LNCaP clone FGC (cell line): Measurements from ENCODE around the gene ZNF350.

Experiments used
- DNase-seq: peaks from one replicate; pipeline ENCODE4 v3.0.0-alpha.2; 2011; ENCODE audit warnings: low read depth
- H3K4me3 ChIP-seq: 2 replicates; pipeline ENCODE4 v1.5.1; 2011; ENCODE audit warnings: mild to moderate bottlenecking, low read depth, low read length, control low read depth
- TF ChIP-seq, protein P1 (sequence below): IDR thresholded peaks from 2 replicates; pipeline ENCODE4 v1.5.1; 2012; ENCODE audit warnings: mild to moderate bottlenecking; ENCODE audit not compliant: control insufficient read depth, insufficient read depth; ENCODE audit errors: extremely low read depth

Gene ZNF350

DNA sequence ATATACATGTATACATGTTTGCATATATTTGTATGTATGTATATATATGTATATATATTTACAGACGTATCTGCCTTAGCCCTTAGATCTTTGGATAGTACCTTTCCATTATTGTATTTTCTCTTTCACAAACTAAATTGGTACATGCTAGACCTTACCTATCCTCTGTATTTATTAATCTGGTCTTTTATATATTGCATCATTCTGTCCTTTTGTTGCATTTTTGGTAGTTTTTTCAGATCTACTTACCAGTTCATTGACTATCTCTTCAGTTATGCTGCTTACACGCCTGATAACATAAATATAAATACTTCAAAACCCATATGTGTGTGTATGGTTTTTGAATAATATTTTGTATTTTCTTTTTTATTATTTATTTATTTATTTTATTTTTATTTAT is 47.7 kb downstream of the ZNF350 start:
- TF ChIP-seq, protein P1, sequence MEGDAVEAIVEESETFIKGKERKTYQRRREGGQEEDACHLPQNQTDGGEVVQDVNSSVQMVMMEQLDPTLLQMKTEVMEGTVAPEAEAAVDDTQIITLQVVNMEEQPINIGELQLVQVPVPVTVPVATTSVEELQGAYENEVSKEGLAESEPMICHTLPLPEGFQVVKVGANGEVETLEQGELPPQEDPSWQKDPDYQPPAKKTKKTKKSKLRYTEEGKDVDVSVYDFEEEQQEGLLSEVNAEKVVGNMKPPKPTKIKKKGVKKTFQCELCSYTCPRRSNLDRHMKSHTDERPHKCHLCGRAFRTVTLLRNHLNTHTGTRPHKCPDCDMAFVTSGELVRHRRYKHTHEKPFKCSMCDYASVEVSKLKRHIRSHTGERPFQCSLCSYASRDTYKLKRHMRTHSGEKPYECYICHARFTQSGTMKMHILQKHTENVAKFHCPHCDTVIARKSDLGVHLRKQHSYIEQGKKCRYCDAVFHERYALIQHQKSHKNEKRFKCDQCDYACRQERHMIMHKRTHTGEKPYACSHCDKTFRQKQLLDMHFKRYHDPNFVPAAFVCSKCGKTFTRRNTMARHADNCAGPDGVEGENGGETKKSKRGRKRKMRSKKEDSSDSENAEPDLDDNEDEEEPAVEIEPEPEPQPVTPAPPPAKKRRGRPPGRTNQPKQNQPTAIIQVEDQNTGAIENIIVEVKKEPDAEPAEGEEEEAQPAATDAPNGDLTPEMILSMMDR: no peak
- H3K4me3 ChIP-seq: no peak overlapping the region
- DNase-seq: no peak

DNA sequence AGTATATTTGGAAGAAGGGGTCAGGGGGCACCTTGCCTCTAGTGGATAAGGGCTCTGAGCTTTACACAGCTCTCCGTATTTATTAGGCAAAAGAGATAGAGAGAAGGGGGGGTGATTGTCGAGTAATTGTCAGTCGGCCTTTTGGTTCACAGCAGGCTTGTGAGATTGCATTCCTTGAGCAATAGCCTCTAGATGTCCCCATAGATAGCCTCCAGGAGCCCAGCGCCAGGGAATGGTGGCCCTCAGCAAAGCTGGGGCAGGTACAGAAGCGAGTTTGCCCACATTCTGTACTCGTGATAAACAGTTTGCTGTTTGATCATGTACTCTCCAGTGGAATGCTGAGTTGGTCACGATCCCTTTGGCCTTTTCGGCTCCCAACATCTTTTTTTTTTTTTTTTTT is 54.7 kb downstream of the ZNF350 start:
- TF ChIP-seq, protein P1: no peak
- H3K4me3 ChIP-seq: no peak overlapping the region
- DNase-seq: no peak

- DNase-seq: no peak
- TF ChIP-seq, protein P1: no peak
- H3K4me3 ChIP-seq: peak overlapping the region; percentile 73
These were observed 58.8 kb downstream of the ZNF350 start for GRCh38 chr19:51927859-51928258.

GRCh38 chr19:51926784-51927741 is 59.6 kb downstream of the ZNF350 start, which contains the start of gene ZNF613:
ZNF613 (plus strand) TSS chr19:51927472; CDS start chr19:51936221, 8,749 bp downstream.
- TF ChIP-seq, protein P1: peak; percentile 27
- peak within 1 kb of the TSS; percentile 73 for H3K4me3 ChIP-seq
- DNase-seq: peak; percentile 95

DNA sequence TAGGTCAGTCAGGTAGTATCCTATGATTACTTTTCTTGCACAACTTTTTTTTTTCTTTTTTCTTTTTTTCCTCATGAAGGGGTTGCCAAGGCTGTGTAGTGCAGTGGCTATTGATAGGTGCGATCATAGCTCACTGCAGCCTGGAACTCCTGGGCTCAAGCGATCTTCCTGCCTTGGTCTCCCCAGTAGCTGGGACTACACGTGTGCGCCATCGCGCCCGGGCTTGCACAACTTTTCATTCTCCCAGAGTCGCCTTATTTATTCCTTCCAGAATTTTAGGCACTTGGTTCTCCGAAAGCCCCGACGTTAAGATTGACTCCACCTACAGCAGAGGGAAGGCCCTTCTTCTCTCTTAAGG is 60.2 kb downstream of the ZNF350 start:
- DNase-seq: no peak
- peak overlapping the region; percentile 73 for H3K4me3 ChIP-seq
- TF ChIP-seq, protein P1: no peak

DNA sequence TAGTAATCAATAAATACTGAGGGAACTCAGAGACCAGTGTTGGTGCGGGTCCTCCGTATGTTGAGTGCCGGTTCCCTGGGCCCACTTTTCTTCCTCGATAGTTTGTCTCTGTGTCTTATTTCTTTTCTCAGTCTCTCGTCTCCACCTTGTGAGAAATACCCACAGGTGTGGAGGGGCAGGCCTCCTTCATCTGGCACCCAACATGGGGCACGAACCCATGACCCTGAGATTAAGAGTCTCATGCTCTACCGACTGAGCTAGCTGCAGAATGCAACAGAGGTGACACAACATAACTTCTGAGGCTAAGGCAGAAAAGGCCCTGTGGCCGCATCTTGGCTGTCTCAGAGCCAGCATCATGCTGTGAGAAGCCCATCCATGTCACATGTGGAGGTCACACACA is 64.7 kb downstream of the ZNF350 start:
- TF ChIP-seq, protein P1: no peak
- no peak for DNase-seq
- H3K4me3 ChIP-seq: no peak overlapping the region
